GM21786 (cell line): ENCODE data around the gene SV2B.

Source experiments
- ATAC-seq: cut with Tn5 transposase; IDR thresholded peaks from one replicate; pipeline ENCODE4 v1.9.1; 2021; ENCODE audit not compliant: unreplicated experiment

SV2B gene

DNA sequence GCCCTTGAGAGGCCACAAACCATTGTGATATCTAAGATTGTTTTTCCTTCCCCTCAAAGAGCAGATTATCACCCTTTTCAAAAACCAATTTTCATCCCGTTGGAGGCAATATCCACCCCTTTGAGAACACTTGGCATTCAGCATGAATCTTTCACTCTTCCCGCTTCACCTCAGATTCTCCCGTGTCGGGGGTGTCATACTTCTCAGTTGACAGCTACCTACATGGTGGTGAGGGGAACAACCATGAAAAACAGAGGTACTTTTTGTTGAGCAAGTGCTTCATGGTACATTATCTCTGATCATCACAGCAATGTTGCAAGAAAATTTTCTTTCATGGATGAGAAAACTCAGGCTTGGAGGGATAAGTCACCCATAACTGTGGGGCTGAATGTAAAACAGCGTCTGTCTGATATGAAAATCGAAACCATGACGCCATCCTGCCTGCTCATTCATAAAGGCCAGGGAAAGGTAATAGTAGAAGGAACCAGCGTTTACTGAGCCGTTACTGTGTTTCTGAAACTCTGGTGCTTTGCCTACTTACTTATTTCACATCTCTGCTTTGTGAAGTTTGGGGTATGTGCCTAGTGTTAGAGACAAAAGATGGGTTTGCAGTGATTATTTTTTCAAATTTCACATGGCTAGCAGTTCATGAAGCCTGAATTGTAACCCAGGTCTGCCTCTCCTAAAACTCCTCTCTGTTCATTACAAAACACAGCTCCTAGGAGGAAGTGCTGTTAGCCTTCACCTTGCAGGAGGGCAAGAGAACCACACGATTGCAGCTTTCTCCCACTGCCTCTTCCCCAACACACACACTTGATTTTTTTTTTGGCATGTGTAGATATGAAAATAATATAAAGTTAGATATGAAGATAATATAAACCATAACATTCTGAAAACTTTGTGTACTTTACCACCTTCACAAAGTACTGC is 35.4 kb downstream of the SV2B start:
- peak; percentile 85 for ATAC-seq

- no peak for ATAC-seq
Measured at GRCh38 chr15:91136386-91136923, 36.4 kb downstream of the SV2B start.

- no peak for ATAC-seq
Measured at GRCh38 chr15:91140601-91141000, 40.5 kb downstream of the SV2B start.

DNA sequence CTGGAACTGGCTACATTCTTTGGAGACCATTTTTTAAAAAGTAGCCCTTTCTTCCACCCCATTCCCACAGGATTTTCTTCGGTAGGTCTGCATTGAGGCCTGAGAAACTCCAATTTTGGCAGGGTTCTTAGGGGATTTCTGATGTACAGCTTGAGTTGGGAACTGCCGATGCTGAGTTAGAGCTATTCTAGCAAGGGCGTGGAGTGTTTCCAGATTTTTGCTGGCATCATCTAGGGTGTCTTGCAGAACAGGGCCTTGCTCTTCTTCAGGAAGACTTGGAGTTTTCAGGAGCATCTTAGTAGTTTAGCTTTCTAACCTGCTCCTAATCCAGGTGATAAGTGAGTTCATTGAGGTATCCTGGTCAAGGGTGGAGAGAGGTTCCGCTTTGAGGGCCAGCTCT is 41.0 kb downstream of the SV2B start:
- ATAC-seq = no peak

GRCh38 chr15:91142106-91142744 is 42.2 kb downstream of the SV2B start:
- no peak for ATAC-seq

- ATAC-seq = no peak
Measured at GRCh38 chr15:91142946-91143345, 42.9 kb downstream of the SV2B start.

GRCh38 chr15:91146728-91147127 is 46.7 kb downstream of the SV2B start:
- ATAC-seq = no peak

- ATAC-seq = no peak
Measured at GRCh38 chr15:91148243-91148642, 48.2 kb downstream of the SV2B start.

GRCh38 chr15:91150502-91151160 is 50.6 kb downstream of the SV2B start:
- ATAC-seq = no peak

GRCh38 chr15:91151781-91152563 is 51.9 kb downstream of the SV2B start:
- no peak for ATAC-seq

DNA sequence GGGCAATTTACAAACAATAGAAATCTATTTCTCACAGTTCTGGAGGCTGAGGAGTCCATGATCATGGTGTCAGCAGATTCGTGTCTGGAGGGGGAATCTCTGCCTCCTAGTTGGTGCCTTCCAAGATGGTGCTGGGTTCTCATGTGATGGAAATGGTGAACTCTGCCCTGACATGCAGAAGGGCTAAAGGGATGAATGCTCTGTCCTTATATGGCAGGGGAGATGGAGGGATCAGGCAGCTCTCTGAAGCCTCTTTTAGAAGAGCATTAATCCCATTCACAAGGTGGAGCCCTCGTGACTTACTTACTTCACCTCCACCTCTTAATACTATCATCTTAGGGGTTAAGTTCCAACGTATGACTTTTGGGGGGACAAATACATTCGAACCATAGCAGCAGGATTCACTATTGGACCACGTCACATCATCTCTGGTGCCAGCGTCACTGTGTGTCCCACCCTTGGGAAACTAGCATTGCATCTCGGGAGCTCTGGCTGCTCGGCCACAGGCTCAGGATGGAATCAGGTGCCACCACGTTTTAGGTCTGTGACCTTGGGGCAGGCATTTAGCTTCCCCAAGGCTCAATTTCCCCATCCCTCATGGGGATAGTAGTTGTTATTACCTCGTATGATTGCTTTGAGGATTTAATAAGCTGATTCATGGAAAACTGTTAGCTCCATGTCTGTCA is 53.0 kb downstream of the SV2B start:
- ATAC-seq = no peak

DNA sequence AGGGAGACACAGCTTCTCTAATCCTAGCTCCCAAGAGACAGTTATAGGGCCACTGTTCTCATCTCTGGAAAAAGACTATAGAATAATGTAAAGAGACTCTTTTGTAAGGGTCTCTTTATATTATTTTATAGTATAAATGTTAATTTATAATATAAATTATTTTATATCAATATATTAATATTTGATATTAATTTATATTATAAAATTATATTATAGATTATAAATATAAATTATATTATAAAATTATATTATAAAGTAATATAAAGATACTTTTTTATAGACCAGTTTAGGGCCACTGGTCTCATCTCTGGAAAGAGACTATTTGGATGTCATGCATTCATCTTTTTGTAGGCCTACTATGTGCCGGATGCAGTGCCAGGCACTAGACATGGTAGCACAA is 53.9 kb downstream of the SV2B start:
- ATAC-seq = no peak

DNA sequence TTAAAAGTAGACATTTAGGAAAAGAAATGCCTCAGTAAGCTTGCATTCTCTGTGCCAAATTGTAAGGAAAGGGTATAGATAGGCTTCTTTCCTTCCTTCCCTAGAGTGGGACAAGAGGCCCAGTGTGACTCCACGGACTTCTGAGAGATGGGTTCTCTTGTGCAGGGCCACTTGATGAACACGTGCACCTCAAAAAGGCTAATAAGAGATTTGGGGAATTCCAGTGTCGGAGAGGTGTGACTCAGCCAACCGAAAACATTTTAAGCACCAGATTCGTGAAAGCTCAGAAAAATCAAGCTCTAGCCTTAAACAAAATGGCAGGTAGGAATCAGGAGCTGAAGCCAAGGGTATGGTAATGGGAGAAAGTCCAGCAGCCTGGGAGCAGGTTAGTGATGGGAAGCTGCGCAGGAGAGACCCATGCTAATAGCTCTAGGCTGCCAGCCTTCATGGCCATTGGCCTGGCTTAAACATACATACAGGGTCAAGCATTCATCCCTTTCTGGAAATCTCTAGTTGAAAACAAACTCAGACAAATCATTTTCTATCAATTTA is 56.2 kb downstream of the SV2B start:
- no peak for ATAC-seq

DNA sequence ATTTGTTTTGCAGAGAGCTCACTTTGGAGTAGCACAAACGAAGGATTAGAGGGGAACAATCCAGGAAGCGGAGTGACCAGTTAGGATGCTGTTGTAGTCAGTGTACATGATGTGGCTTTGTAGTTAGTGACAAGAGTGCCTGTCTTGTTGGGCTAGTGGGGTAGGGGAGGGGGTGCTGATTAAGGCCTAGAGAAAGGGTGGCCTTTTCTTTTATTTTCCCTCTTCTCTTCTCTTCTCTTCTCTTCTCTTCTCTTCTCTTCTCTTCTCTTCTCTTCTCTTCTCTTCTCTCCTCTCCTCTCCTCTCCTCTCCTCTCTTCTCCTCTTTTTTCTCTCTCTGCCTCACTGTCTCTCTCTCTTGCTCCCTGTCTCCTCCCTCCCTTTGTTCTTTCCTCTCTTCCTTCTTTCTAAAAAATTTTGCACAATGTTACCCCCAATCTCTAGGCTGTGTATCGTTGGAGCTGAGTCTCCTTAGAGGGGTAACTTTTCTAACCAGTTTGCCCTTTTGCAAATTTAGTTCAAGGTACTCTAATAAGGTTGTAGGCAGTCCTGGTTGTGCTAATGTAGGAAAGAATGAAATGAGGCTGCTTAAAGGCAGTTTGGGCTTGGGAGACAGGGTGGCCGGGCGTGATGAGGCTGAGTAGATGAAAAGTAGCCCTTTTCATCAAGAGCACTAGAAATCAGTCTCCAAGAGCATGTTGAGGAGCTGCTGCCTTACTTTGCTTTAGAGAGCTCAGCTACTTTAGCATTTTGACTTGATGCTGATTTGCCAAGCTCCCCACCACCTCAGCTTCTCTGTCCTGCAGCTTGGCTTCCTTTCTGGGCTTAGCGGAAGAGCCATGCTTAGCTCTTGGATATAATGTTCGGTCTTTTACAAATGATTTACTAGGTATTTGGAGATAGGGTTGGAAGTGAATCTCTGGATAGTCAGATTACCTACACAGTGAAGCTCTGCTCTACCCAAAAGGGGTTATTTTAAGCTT is 58.6 kb downstream of the SV2B start:
- no peak for ATAC-seq

GRCh38 chr15:91165850-91166249 is 65.8 kb downstream of the SV2B start:
- ATAC-seq = no peak

GRCh38 chr15:91168457-91168856 is 68.4 kb downstream of the SV2B start:
- no peak for ATAC-seq

DNA sequence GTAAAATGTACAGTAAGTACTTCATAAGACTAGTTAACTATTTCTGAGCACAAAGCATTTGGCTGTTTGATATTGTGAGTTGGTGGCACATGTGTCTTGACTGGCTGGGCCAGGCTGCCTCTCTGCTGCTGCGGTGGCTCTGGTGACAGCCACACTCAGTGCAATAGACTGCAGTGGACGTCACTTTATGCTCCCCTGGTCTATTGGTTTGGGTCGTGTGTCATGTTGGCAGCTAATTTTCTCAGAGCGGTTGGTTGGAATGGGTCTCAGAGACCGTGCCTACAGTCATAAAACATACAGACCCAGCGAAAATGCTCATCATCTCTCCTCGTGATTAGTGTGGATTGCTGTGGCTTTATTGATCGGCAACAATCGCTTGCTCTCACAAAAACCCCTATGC is 71.3 kb downstream of the SV2B start:
- no peak for ATAC-seq

GRCh38 chr15:91182101-91182500 is 82.0 kb downstream of the SV2B start:
- no peak for ATAC-seq

GRCh38 chr15:91183596-91183995 is 83.5 kb downstream of the SV2B start:
- ATAC-seq = no peak
